Right atrium auricular region (tissue), 2 donors: ENCODE results near the gene SIGLEC5. TPM values are rescaled to one million over a fixed set of nuclear protein-coding genes. Genes with fewer than 3 reads are reported as not detected.

Source experiments
- DNase-seq: peaks from one replicate; pipeline ENCODE4 v3.0.0-alpha.2; 2019; ENCODE audit warnings: low spot score
- H3K27ac ChIP-seq, 2 donors: fragments of 200-600 bp; sonication (generic); 1 replicate in 1 of 2; 2 replicates in 1 of 2; pipeline ENCODE4 v1.5.1; 2016 to 2019
- H3K27me3 ChIP-seq, 2 donors: fragments of 200-600 bp; sonication (generic); one replicate each; pipeline versions ENCODE4 v1.5.1 to v1.6.0; 2017 to 2019
- H3K36me3 ChIP-seq: fragments of 200-600 bp; sonication (generic); one replicate; pipeline ENCODE4 v1.5.1; 2016
- H3K4me1 ChIP-seq, 2 donors: fragments of 200-600 bp; sonication (generic); one replicate each; pipeline versions ENCODE4 v1.5.1 to v1.6.0; 2017 to 2019
- H3K4me3 ChIP-seq, 2 donors: fragments of 200-600 bp; sonication (generic); 1 replicate in 1 of 2; 2 replicates in 1 of 2; pipeline ENCODE4 v1.5.1; 2017 to 2019; ENCODE audit warnings: mild to moderate bottlenecking in 1 of 2, moderate library complexity in 1 of 2
- H3K9me3 ChIP-seq, 2 donors: fragments of 200-600 bp; sonication (generic); one replicate each; pipeline ENCODE4 v1.5.1; 2019
- total RNA-seq, 2 donors: library from RNA; depleted of rRNA; stranded (reverse); fragments of >200 nt; gene quantifications; one replicate each; pipeline ENCODE4 v1.1.0, GENCODE V29; 2016
- TF ChIP-seq, protein P1 (sequence below), 2 donors: fragments of 200-600 bp; sonication (generic); IDR thresholded peaks; one replicate each; pipeline ENCODE4 v1.5.1; 2019; ENCODE audit warnings: antibody characterized with exemption in 2 of 2

Gene SIGLEC5
- total RNA-seq, 2 donors from 2014 or later: 1.7 TPM; not detected in 1

DNA sequence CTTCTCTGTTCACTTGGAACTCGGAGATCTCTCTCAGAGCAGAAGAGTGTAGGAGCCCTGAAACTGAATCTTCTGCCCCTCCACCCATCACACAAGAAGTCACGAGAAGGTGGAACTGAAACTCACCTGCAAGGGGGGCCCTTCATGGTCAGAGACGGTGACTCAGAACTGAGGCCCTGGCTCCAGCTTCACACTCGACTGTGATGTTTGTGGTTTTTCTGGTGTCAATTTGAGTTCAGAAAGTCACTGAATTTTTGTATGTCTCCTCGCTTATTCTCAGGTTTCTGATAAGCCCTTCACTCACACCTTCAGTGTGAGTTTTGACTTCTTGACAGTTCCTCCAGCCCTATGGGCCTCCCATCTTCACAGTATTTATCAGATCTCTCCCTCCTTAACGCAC is 23.1 kb downstream of the SIGLEC5 start:
- H3K27ac ChIP-seq: no peak overlapping the region
- H3K36me3 ChIP-seq: no peaks in the 10 kb centered on the region
- TF ChIP-seq, protein P1, sequence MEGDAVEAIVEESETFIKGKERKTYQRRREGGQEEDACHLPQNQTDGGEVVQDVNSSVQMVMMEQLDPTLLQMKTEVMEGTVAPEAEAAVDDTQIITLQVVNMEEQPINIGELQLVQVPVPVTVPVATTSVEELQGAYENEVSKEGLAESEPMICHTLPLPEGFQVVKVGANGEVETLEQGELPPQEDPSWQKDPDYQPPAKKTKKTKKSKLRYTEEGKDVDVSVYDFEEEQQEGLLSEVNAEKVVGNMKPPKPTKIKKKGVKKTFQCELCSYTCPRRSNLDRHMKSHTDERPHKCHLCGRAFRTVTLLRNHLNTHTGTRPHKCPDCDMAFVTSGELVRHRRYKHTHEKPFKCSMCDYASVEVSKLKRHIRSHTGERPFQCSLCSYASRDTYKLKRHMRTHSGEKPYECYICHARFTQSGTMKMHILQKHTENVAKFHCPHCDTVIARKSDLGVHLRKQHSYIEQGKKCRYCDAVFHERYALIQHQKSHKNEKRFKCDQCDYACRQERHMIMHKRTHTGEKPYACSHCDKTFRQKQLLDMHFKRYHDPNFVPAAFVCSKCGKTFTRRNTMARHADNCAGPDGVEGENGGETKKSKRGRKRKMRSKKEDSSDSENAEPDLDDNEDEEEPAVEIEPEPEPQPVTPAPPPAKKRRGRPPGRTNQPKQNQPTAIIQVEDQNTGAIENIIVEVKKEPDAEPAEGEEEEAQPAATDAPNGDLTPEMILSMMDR (IDR thresholded peaks at IDR 0.05): no peak
- no peak overlapping the region for H3K4me3 ChIP-seq
- no peaks in the 10 kb centered on the region for H3K9me3 ChIP-seq
- no peaks in the 10 kb centered on the region for H3K27me3 ChIP-seq
- no peak for DNase-seq
- no peaks in the 10 kb centered on the region for H3K4me1 ChIP-seq

DNA sequence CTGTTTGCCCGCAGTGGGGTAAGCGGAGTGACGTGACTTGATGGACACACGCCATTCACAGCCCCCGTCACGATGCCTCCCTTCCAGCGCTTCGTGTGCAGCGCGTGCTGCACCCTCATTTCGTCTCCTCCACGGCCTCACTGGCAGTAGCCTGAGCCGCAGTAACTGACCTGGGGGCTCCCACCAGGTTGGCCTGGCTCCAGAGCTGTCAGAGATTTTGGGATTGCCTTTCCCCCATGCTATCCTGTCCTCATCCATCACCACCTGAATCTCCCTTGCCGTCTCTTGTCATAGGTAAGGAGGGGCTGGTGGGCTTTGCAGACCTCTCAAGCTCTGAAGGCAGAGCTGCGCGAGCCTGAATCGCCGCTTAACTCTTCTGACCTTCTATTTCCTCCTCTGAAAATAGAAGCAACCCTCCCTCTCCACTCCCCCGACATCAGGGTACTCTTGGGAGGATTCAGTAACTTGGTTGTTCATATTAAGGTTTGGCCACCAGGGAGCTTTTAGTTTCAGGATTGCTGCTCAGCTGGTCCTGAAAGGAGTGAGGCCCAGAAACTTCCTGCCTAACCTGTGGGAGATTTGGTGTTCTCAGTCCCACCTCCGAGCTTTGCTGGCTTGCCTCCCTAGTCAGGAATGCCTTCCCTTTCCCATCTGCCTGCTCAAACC is 27.9 kb downstream of the SIGLEC5 start:
- DNase-seq: no peak
- H3K4me1 ChIP-seq: no peaks in the 10 kb centered on the region
- H3K36me3 ChIP-seq: no peaks in the 10 kb centered on the region
- H3K27ac ChIP-seq: no peak overlapping the region
- H3K27me3 ChIP-seq: peaks cover 0 to 5% of the 10 kb centered on the region in 2 donors
- no peak overlapping the region for H3K4me3 ChIP-seq
- TF ChIP-seq, protein P1 (IDR thresholded peaks at IDR 0.05): no peak
- no peaks in the 10 kb centered on the region for H3K9me3 ChIP-seq

DNA sequence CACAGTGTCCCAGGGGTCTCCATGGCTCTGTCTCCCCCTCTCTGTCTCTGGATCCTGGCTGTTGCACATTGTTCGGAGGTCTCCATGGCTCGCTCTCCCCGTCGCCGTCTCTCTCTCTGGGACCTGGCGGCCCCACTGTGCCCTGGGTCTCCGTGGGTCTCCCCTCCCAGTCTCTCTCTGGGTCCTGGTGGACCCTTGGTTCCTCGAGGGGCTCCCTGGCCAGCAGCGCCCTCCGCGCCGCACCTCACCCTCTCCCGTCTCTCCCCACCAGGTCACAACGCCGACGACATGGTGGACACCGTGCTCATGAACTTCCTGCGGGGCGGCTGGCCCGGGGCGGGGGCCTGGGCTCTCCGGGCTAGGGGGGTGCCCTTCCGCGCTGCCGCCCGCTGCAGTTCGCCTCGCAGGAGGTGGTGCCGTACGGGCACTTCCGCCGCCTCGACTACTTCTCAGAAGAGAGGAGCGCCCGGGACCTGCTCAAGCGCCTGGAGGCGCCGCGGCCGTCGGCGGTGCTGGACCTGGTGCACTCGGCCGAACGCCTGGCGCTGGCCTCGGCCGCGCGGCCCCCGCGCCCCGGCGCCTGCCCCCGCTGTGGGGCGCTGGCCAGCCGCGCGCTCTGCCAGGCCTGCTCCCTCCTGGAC is 29.1 kb downstream of the SIGLEC5 start:
- no peaks in the 10 kb centered on the region for H3K36me3 ChIP-seq
- peaks cover 0 to 5% of the 10 kb centered on the region in 2 donors for H3K27me3 ChIP-seq
- no peak for DNase-seq

DNA sequence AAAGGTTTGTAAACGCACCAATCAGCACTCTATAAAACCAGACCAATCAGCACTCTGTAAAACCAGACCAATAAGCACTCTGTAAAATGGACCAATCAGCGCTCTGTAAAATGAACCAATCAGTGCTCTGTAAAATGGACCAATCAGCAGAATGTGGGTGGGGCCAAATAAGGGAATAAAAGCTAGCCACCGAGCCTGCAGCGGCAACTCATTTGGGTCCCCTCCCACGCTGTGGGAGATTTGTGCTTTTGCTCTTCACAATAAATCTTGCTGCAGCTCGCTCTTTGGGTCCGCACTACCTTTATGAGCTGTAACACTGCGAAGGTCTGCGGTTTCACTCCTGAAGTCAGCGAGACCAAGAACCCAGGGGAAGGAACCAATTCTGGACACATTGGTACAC is 31.1 kb downstream of the SIGLEC5 start:
- no peak overlapping the region for H3K27ac ChIP-seq
- H3K4me1 ChIP-seq: peaks cover 0 to 8% of the 10 kb centered on the region in 2 donors
- H3K27me3 ChIP-seq: peaks cover 0 to 5% of the 10 kb centered on the region in 2 donors
- TF ChIP-seq, protein P1 (IDR thresholded peaks at IDR 0.05): no peak
- no peaks in the 10 kb centered on the region for H3K9me3 ChIP-seq
- no peak for DNase-seq
- H3K4me3 ChIP-seq: no peak overlapping the region
- H3K36me3 ChIP-seq: no peaks in the 10 kb centered on the region

More for the DNA sequence above, 29.1 kb downstream of the SIGLEC5 start:
- TF ChIP-seq, protein P1 (IDR thresholded peaks at IDR 0.05): no peak
- no peak overlapping the region for H3K4me3 ChIP-seq
- H3K9me3 ChIP-seq: no peaks in the 10 kb centered on the region
- H3K27ac ChIP-seq: no peak overlapping the region
- no peaks in the 10 kb centered on the region for H3K4me1 ChIP-seq

DNA sequence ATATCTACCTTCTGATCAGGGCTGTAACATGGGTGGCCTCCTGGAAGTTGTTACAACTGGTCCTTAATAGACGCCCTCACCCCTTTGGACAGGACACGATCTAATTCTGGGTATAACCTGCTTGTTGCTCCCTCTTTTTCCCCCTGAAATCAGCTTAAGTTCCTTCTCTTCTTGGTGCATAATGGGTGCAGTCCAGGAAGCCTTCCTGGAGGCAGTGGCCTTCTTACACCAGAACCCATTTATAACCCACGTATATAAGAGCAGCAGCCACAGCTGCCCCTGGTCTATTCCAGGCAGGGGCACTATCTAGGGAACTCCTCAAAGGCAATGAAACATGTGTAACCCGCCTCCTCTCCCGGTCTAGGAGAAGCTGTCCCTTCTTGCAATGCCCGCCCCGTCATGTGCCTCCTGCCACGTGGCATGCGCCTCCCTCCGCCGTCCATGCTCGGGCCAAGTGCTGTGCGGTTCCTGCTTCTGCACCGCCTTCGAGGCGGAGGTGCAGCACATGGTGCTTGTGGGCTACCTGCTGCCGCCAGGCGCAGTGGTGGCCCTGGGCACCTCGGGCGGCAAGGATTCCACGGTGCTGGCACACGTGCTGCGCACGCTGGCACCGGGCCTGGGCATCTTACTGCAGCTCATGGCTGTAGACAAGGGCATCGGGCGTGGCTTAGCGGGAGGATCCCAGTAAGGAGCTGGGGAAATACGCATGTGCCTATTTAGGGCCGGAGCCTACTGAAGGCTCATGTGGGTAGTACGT is 31.9 kb downstream of the SIGLEC5 start:
- Histone ChIP-seq H3K27me3 (peaks cover 0 to 5% of the 10 kb centered on the region in 2 donors), H3K4me3 (no peak overlapping the region), H3K27ac (no peak overlapping the region), H3K9me3 (no peaks in the 10 kb centered on the region), H3K4me1 (peaks cover 0 to 15% of the 10 kb centered on the region in 2 donors), H3K36me3 (no peaks in the 10 kb centered on the region)
- no peak for DNase-seq
- TF ChIP-seq, protein P1 (IDR thresholded peaks at IDR 0.05): no peak
